Activated T-cell treated with anti-CD3 and anti-CD28 coated beads, Interleukin-2, amount 50 U/mL, for 72 hours (primary cell): ENCODE data around the gene P2RX4. TPM values are rescaled to one million over a fixed set of nuclear protein-coding genes. Genes with fewer than 3 reads are reported as not detected.
A peak's percentile ranks its signal among the peaks of the same experiment; 100 is the strongest.

ENCODE experiments used
- ATAC-seq, 2 donors: fragments of 150-1000 bp; cut with Tn5 transposase; replicated peaks in 1 of 2; 2 replicates each; pipeline ENCODE4 v1.10.0; 2021; ENCODE audit warnings: moderate library complexity in 2 of 2, mild to moderate bottlenecking in 1 of 2
- DNase-seq, 2 donors: peaks; one replicate each; pipeline ENCODE4 v3.0.0; 2021 to 2022; ENCODE audit warnings: mixed read lengths in 1 of 2
- H3K27ac Mint-ChIP-seq: one replicate; pipeline ENCODE4 v1.8.0; 2022; ENCODE audit warnings: mild to moderate bottlenecking, moderate library complexity, mixed read lengths
- H3K27me3 Mint-ChIP-seq: one replicate; pipeline ENCODE4 v1.8.0; 2022; ENCODE audit warnings: low read depth, mixed read lengths
- H3K36me3 Mint-ChIP-seq, 2 donors: one replicate each; pipeline ENCODE4 v1.8.0; 2022; ENCODE audit warnings: mixed read lengths in 2 of 2, mild to moderate bottlenecking in 1 of 2; ENCODE audit not compliant: insufficient read depth in 2 of 2
- H3K4me1 Mint-ChIP-seq: one replicate; pipeline ENCODE4 v1.8.0; 2022; ENCODE audit warnings: low read depth, mixed read lengths
- H3K4me3 Mint-ChIP-seq, 2 donors: one replicate each; pipeline ENCODE4 v1.8.0; 2022; ENCODE audit warnings: mild to moderate bottlenecking in 2 of 2, mixed read lengths in 2 of 2, moderate library complexity in 2 of 2
- H3K9me3 Mint-ChIP-seq, 2 donors: one replicate each; pipeline ENCODE4 v1.8.0; 2022; ENCODE audit warnings: mixed read lengths in 2 of 2
- total RNA-seq, 2 donors: library from RNA; stranded (reverse); gene quantifications; one replicate each; pipeline ENCODE4 v1.2.3, GENCODE V29; 2022

Gene P2RX4
- total RNA-seq, 2 donors from 2014 or later: 29.7 to 35.1 TPM

GRCh38 chr12:121232977-121233627 lies 23.2 kb downstream of the P2RX4 start:
- H3K27me3 Mint-ChIP-seq: no peaks in the 10 kb centered on the region
- no peaks in the 10 kb centered on the region for H3K4me1 Mint-ChIP-seq
- peak overlapping the region; percentile 71 for H3K27ac Mint-ChIP-seq
- peaks cover 3 to 6% of the 10 kb centered on the region in 2 donors for H3K36me3 Mint-ChIP-seq
- DNase-seq (no peak), ATAC-seq (no peak)
- no peaks in the 10 kb centered on the region for H3K9me3 Mint-ChIP-seq
- no peak overlapping the region for H3K4me3 Mint-ChIP-seq

- H3K27ac Mint-ChIP-seq: no peak overlapping the region
- H3K36me3 Mint-ChIP-seq: peaks cover 2 to 6% of the 10 kb centered on the region in 2 donors
- no peak overlapping the region for H3K4me3 Mint-ChIP-seq
- H3K4me1 Mint-ChIP-seq: no peaks in the 10 kb centered on the region
- H3K9me3 Mint-ChIP-seq: no peaks in the 10 kb centered on the region
- DNase-seq (no peak), ATAC-seq (no peak)
- no peaks in the 10 kb centered on the region for H3K27me3 Mint-ChIP-seq
Measured at GRCh38 chr12:121233628-121234020, 23.7 kb downstream of the P2RX4 start.

- no peak overlapping the region for H3K27ac Mint-ChIP-seq
- DNase-seq (no peak), ATAC-seq (no peak)
- H3K27me3 Mint-ChIP-seq: no peaks in the 10 kb centered on the region
- H3K4me3 Mint-ChIP-seq: no peak overlapping the region
- H3K9me3 Mint-ChIP-seq: no peaks in the 10 kb centered on the region
- peaks cover 2 to 10% of the 10 kb centered on the region in 2 donors for H3K36me3 Mint-ChIP-seq
- H3K4me1 Mint-ChIP-seq: peaks cover 28% of the 10 kb centered on the region
Measured at GRCh38 chr12:121236776-121237175, 26.8 kb downstream of the P2RX4 start.

GRCh38 chr12:121237415-121237814 lies 27.5 kb downstream of the P2RX4 start:
- Mint-ChIP-seq H3K36me3 (peaks cover 2 to 10% of the 10 kb centered on the region in 2 donors), H3K27ac (no peak overlapping the region), H3K4me1 (peaks cover 32% of the 10 kb centered on the region), H3K4me3 (no peak overlapping the region), H3K27me3 (no peaks in the 10 kb centered on the region), H3K9me3 (no peaks in the 10 kb centered on the region)
- no peak for ATAC-seq
- no peak for DNase-seq

GRCh38 chr12:121238086-121238485 lies 28.2 kb downstream of the P2RX4 start:
- Mint-ChIP-seq H3K4me1 (peaks cover 32% of the 10 kb centered on the region), H3K4me3 (no peak overlapping the region), H3K27me3 (no peaks in the 10 kb centered on the region), H3K36me3 (peaks cover 2 to 11% of the 10 kb centered on the region in 2 donors), H3K27ac (no peak overlapping the region), H3K9me3 (no peaks in the 10 kb centered on the region)
- ATAC-seq (no peak), DNase-seq (no peak)

- H3K36me3 Mint-ChIP-seq: peaks cover 2 to 13% of the 10 kb centered on the region in 2 donors
- H3K9me3 Mint-ChIP-seq: no peaks in the 10 kb centered on the region
- H3K4me3 Mint-ChIP-seq: no peak overlapping the region
- peaks cover 32% of the 10 kb centered on the region for H3K4me1 Mint-ChIP-seq
- H3K27ac Mint-ChIP-seq: peak overlapping the region; percentile 41
- no peak for DNase-seq
- no peak for ATAC-seq
- no peaks in the 10 kb centered on the region for H3K27me3 Mint-ChIP-seq
Measured at GRCh38 chr12:121238604-121239350, 28.8 kb downstream of the P2RX4 start.

GRCh38 chr12:121239351-121240061 lies 29.6 kb downstream of the P2RX4 start:
- Mint-ChIP-seq H3K27ac (peak overlapping the region; percentile 41), H3K9me3 (no peaks in the 10 kb centered on the region), H3K27me3 (no peaks in the 10 kb centered on the region), H3K4me3 (peak overlapping the region; percentile 68 to 84), H3K4me1 (peaks cover 32% of the 10 kb centered on the region), H3K36me3 (peaks cover 2 to 10% of the 10 kb centered on the region in 2 donors)
- DNase-seq (no peak), ATAC-seq (no peak)

- Mint-ChIP-seq H3K27ac (peak overlapping the region; percentile 41), H3K9me3 (no peaks in the 10 kb centered on the region), H3K27me3 (no peaks in the 10 kb centered on the region), H3K36me3 (peaks cover 0 to 7% of the 10 kb centered on the region in 2 donors), H3K4me3 (peak overlapping the region; percentile 68 to 84), H3K4me1 (peaks cover 32% of the 10 kb centered on the region)
- ATAC-seq: peak in 1 of 2 donors; percentile 1
- DNase-seq: no peak
Measured at GRCh38 chr12:121240062-121240420, 30.1 kb downstream of the P2RX4 start.

GRCh38 chr12:121240484-121241101 lies 30.7 kb downstream of the P2RX4 start:
- peak; percentile 83 to 87 for ATAC-seq
- peak; percentile 81 to 83 for DNase-seq
- H3K4me1 Mint-ChIP-seq: peaks cover 32% of the 10 kb centered on the region
- H3K9me3 Mint-ChIP-seq: no peaks in the 10 kb centered on the region
- H3K27me3 Mint-ChIP-seq: no peaks in the 10 kb centered on the region
- H3K36me3 Mint-ChIP-seq: peaks cover 0 to 7% of the 10 kb centered on the region in 2 donors
- peak overlapping the region; percentile 41 for H3K27ac Mint-ChIP-seq
- H3K4me3 Mint-ChIP-seq: peak overlapping the region; percentile 68 to 84

GRCh38 chr12:121241156-121241970 lies 31.4 kb downstream of the P2RX4 start:
- peaks cover 0 to 7% of the 10 kb centered on the region in 2 donors for H3K36me3 Mint-ChIP-seq
- no peaks in the 10 kb centered on the region for H3K9me3 Mint-ChIP-seq
- H3K27ac Mint-ChIP-seq: peak overlapping the region; percentile 41
- peaks cover 32% of the 10 kb centered on the region for H3K4me1 Mint-ChIP-seq
- H3K4me3 Mint-ChIP-seq: peak overlapping the region; percentile 68 to 84
- DNase-seq: no peak
- H3K27me3 Mint-ChIP-seq: no peaks in the 10 kb centered on the region
- ATAC-seq: no peak

GRCh38 chr12:121245031-121245430 lies 35.1 kb downstream of the P2RX4 start:
- no peaks in the 10 kb centered on the region for H3K27me3 Mint-ChIP-seq
- no peak overlapping the region for H3K4me3 Mint-ChIP-seq
- peaks cover 21% of the 10 kb centered on the region for H3K4me1 Mint-ChIP-seq
- no peak for DNase-seq
- H3K27ac Mint-ChIP-seq: no peak overlapping the region
- no peaks in the 10 kb centered on the region for H3K9me3 Mint-ChIP-seq
- peaks cover 0 to 6% of the 10 kb centered on the region in 2 donors for H3K36me3 Mint-ChIP-seq
- ATAC-seq: no peak

- Mint-ChIP-seq H3K4me1 (peaks cover 12% of the 10 kb centered on the region), H3K36me3 (peaks cover 0 to 5% of the 10 kb centered on the region in 2 donors), H3K4me3 (no peak overlapping the region), H3K27me3 (no peaks in the 10 kb centered on the region), H3K27ac (no peak overlapping the region), H3K9me3 (no peaks in the 10 kb centered on the region)
- ATAC-seq: no peak
- no peak for DNase-seq
Measured at GRCh38 chr12:121245951-121246350, 36.0 kb downstream of the P2RX4 start.
